GM18517 (cell line): Measurements from ENCODE around the gene THOC1.

ENCODE experiments used
- ATAC-seq: cut with Tn5 transposase; IDR thresholded peaks from one replicate; pipeline ENCODE4 v1.9.1; 2021; ENCODE audit warnings: mild to moderate bottlenecking, moderate library complexity; ENCODE audit not compliant: unreplicated experiment

THOC1 gene

GRCh38 chr18:275486-275885, 7.6 kb upstream of the THOC1 start:
- ATAC-seq: no peak

GRCh38 chr18:274313-274712, 6.5 kb upstream of the THOC1 start:
- no peak for ATAC-seq

- no peak for ATAC-seq
Measured at GRCh38 chr18:273525-273924, 5.7 kb upstream of the THOC1 start.

- ATAC-seq: no peak
Measured at GRCh38 chr18:272650-273049, 4.8 kb upstream of the THOC1 start.

GRCh38 chr18:269480-270095, 1.7 kb upstream of the THOC1 start:
- no peak for ATAC-seq

- ATAC-seq: no peak
Measured at GRCh38 chr18:267380-267687, 513 bp downstream of the THOC1 start.

- no peak for ATAC-seq
Measured at GRCh38 chr18:261398-262073, 6.3 kb downstream of the THOC1 start.

- ATAC-seq: no peak
Measured at GRCh38 chr18:260547-260946, 7.3 kb downstream of the THOC1 start.

GRCh38 chr18:255171-255570, 12.7 kb downstream of the THOC1 start:
- ATAC-seq: no peak

GRCh38 chr18:253121-253520, 14.7 kb downstream of the THOC1 start:
- ATAC-seq: no peak

- no peak for ATAC-seq
Measured at GRCh38 chr18:251572-251971, 16.3 kb downstream of the THOC1 start.

GRCh38 chr18:250685-251084, 17.2 kb downstream of the THOC1 start:
- no peak for ATAC-seq

GRCh38 chr18:248053-248452, 19.8 kb downstream of the THOC1 start:
- ATAC-seq: no peak

- no peak for ATAC-seq
Measured at GRCh38 chr18:245282-245847, 22.5 kb downstream of the THOC1 start.

- ATAC-seq: no peak
Measured at GRCh38 chr18:240175-240574, 27.7 kb downstream of the THOC1 start.

- no peak for ATAC-seq
Measured at GRCh38 chr18:231563-231962, 36.3 kb downstream of the THOC1 start.

GRCh38 chr18:228586-228985, 39.3 kb downstream of the THOC1 start:
- ATAC-seq: no peak

- ATAC-seq: no peak
Measured at GRCh38 chr18:227902-228301, 39.9 kb downstream of the THOC1 start.

GRCh38 chr18:227374-227773, 40.5 kb downstream of the THOC1 start:
- ATAC-seq: no peak

- no peak for ATAC-seq
Measured at GRCh38 chr18:225745-226144, 42.1 kb downstream of the THOC1 start.

GRCh38 chr18:220708-221107, 47.1 kb downstream of the THOC1 start:
- no peak for ATAC-seq

GRCh38 chr18:217532-218336, 50.1 kb downstream of the THOC1 start:
- no peak for ATAC-seq
